Fibroblast of lung (primary cell): ENCODE data around the gene XYLT2.

ENCODE experiments used
- EZH2 ChIP-seq: IDR thresholded peaks from 2 replicates; pipeline ENCODE4 v1.5.1; 2012; ENCODE audit warnings: low read length, control low read depth, mild to moderate bottlenecking; ENCODE audit errors: missing control alignments
- TF ChIP-seq, protein P1 (sequence below), 2 donors: IDR thresholded peaks in 1 of 2; conservative IDR thresholded peaks in 1 of 2; 1 replicate in 1 of 2; 2 replicates in 1 of 2; pipeline ENCODE4 v1.5.1; 2011 to 2012; ENCODE audit warnings: low read length in 2 of 2, control low read depth in 1 of 2, inconsistent platforms in 1 of 2, low read depth in 1 of 2, mild to moderate bottlenecking in 1 of 2

DNA sequence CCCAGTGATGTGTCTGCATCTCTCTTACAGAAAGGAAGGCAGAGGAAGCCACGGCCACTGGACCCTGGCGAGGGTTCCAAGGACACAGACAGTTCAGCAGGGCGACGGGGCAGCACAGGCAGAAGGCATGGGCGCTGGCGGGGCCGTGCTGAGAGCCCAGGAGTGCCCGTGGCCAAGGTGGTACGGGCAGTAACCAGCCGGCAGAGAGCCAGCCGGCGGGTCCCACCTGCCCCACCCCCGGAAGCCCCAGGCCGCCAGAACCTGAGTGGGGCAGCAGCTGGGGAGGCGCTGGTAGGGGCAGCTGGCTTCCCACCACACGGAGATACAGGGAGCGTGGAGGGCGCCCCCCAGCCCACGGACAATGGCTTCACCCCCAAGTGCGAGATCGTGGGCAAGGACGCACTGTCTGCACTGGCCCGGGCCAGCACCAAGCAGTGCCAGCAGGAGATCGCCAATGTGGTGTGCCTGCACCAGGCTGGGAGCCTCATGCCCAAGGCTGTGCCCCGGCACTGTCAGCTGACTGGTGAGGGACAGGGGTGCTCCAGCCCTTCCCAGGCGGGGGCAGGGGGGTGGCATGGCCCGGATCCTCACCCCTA, 7.8 kb downstream of the XYLT2 start:
- no peak for TF ChIP-seq EZH2
- TF ChIP-seq, protein P1, sequence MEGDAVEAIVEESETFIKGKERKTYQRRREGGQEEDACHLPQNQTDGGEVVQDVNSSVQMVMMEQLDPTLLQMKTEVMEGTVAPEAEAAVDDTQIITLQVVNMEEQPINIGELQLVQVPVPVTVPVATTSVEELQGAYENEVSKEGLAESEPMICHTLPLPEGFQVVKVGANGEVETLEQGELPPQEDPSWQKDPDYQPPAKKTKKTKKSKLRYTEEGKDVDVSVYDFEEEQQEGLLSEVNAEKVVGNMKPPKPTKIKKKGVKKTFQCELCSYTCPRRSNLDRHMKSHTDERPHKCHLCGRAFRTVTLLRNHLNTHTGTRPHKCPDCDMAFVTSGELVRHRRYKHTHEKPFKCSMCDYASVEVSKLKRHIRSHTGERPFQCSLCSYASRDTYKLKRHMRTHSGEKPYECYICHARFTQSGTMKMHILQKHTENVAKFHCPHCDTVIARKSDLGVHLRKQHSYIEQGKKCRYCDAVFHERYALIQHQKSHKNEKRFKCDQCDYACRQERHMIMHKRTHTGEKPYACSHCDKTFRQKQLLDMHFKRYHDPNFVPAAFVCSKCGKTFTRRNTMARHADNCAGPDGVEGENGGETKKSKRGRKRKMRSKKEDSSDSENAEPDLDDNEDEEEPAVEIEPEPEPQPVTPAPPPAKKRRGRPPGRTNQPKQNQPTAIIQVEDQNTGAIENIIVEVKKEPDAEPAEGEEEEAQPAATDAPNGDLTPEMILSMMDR (conservative IDR thresholded peaks at IDR 0.05 in 1 of 2, IDR thresholded peaks at IDR 0.05 in 1 of 2; ENCODE audit: low read depth in 1 of 2, low read length in 2 of 2): no peak
